GM12878 (cell line): ENCODE measurements around the gene ANO7. TPM values are rescaled to one million over a fixed set of nuclear protein-coding genes. Genes with fewer than 3 reads are reported as not detected.

ENCODE experiments used
- ATAC-seq: fragments of 200-7000 bp; cut with Tn5 transposase; 3 replicates; pipeline ENCODE4 v1.9.1; 2020; ENCODE audit warnings: mild to moderate bottlenecking, moderate library complexity
- BruUV-seq: library from RNA; stranded (reverse); fragments of 400-500 nt; replicated peaks from 2 replicates; lab custom pipeline; 2021; lab: Mats Ljungman, UMichigan
- CTCF ChIA-PET: fragments of 300-600 bp; sonication (Branson Sonifier 250); formaldehyde crosslinking; extraction: SDS; loops from one replicate; lab custom pipeline; 2021; ENCODE audit warnings: inconsistent platforms; lab: Yijun Ruan, JAX
- POLR2A ChIA-PET: fragments of 350-600 bp; formaldehyde crosslinking; extraction: SDS; loops from one replicate; lab custom pipeline; 2021; ENCODE audit warnings: inconsistent platforms; lab: Charles Lee
- RAD21 ChIA-PET: fragments of 300-600 bp; sonication (Branson Sonifier 250); formaldehyde crosslinking; loops from one replicate; lab custom pipeline; 2023; ENCODE audit warnings: antibody characterized with exemption; ENCODE audit not compliant: unreplicated experiment; lab: Charles Lee
- SMC1A ChIA-PET: fragments of 300-600 bp; sonication (Branson Sonifier 250); formaldehyde crosslinking; loops from one replicate; lab custom pipeline; 2023; ENCODE audit not compliant: unreplicated experiment, uncharacterized antibody; lab: Charles Lee
- DNase-seq: peaks from one replicate; pipeline ENCODE4 v3.0.0-alpha.2; 2011; ENCODE audit warnings: low read depth, low spot score
- FAIRE-seq: peaks from 3 replicates; lab custom pipeline; 2011; peaks lifted over from hg19 to GRCh38; lab: Jason Lieb, UNC
- H2AFZ ChIP-seq: 2 replicates; pipeline ENCODE4 v1.6.0; 2011; ENCODE audit warnings: low read depth, low read length, control low read depth; ENCODE audit not compliant: control insufficient read depth
- H3K27ac ChIP-seq: 2 replicates; pipeline ENCODE4 v1.5.1; 2011; ENCODE audit warnings: control low read depth; ENCODE audit not compliant: control insufficient read depth, insufficient read depth
- H3K27me3 ChIP-seq, 2 experiments: replicated peaks in 1 of 2; 2 replicates each; pipeline versions ENCODE4 v1.6.0 to v1.6.1; 2011; ENCODE audit warnings: low read length in 1 of 2; ENCODE audit not compliant: control insufficient read depth in 2 of 2, insufficient read depth in 2 of 2
- H3K36me3 ChIP-seq, 2 experiments: 2 replicates each; pipeline ENCODE4 v1.5.1; 2011; ENCODE audit warnings: low read length in 1 of 2; ENCODE audit not compliant: control insufficient read depth in 2 of 2, insufficient read depth in 2 of 2
- H3K4me1 ChIP-seq: 2 replicates; pipeline ENCODE4 v1.6.1; 2011; ENCODE audit warnings: mild to moderate bottlenecking, low read length, moderate library complexity, mixed read lengths; ENCODE audit not compliant: control insufficient read depth, insufficient read depth
- H3K4me2 ChIP-seq: 2 replicates; pipeline ENCODE4 v1.6.0; 2011; ENCODE audit warnings: control low read depth; ENCODE audit not compliant: control insufficient read depth, insufficient read depth
- H3K4me3 ChIP-seq: fragments of 200-600 bp; sonication (generic); 2 replicates; pipeline ENCODE4 v1.5.1; 2016
- H3K79me2 ChIP-seq: 2 replicates; pipeline ENCODE4 v1.6.0; 2011; ENCODE audit warnings: low read length; ENCODE audit not compliant: control insufficient read depth, insufficient read depth
- H3K9ac ChIP-seq: 2 replicates; pipeline ENCODE4 v1.8.0; 2011; ENCODE audit warnings: low read length, control low read depth, mixed read lengths; ENCODE audit not compliant: control insufficient read depth, insufficient read depth
- H3K9me3 ChIP-seq: replicated peaks from 3 replicates; pipeline ENCODE4 v1.5.1; 2011; ENCODE audit warnings: mild to moderate bottlenecking, low read length; ENCODE audit not compliant: control insufficient read depth, insufficient read depth
- H4K20me1 ChIP-seq: 2 replicates; pipeline ENCODE4 v1.6.0; 2011; ENCODE audit not compliant: control insufficient read depth, insufficient read depth
- EZH2 ChIP-seq: IDR thresholded peaks from 2 replicates; pipeline ENCODE4 v1.6.1; 2012; ENCODE audit warnings: low read depth, mild to moderate bottlenecking, control low read depth, inconsistent platforms, low read length, borderline replicate concordance; ENCODE audit not compliant: control insufficient read depth
- HCFC1 ChIP-seq: fragments of 150-350 bp; IDR thresholded peaks from 2 replicates; pipeline ENCODE4 v1.6.1; 2014; ENCODE audit warnings: low read length
- POU2F2 ChIP-seq: IDR thresholded peaks from 3 replicates; pipeline ENCODE4 v1.6.1; 2011; ENCODE audit warnings: low read depth, mild to moderate bottlenecking, low read length, borderline replicate concordance
- RCOR1 ChIP-seq: conservative IDR thresholded peaks from 2 replicates; pipeline ENCODE4 v1.6.1; 2012; ENCODE audit warnings: low read depth, low read length, improper control_type of control experiment
- SKIL ChIP-seq: fragments of 450-650 bp; IDR thresholded peaks from 2 replicates; pipeline ENCODE4 v1.6.1; 2017; ENCODE audit warnings: mild to moderate bottlenecking, low read depth, inconsistent platforms; ENCODE audit not compliant: poor library complexity, severe bottlenecking
- ZBED1 ChIP-seq: IDR thresholded peaks from 2 replicates; pipeline ENCODE4 v1.6.1; 2016; ENCODE audit warnings: borderline replicate concordance
- ZNF384 ChIP-seq: IDR thresholded peaks from 2 replicates; pipeline ENCODE4 v1.6.1; 2012; ENCODE audit warnings: low read depth, mild to moderate bottlenecking, low read length, improper control_type of control experiment, borderline replicate concordance
- WGBS: methylation state at CpG from one replicate; pipeline ENCODE4 v1.1.6; 2016; ENCODE audit warnings: low lambda C conversion rate; ENCODE audit not compliant: insufficient replicate concordance, insufficient coverage; ENCODE audit errors: missing lambda C conversion rate; 5-methylcytosine and 5-hydroxymethylcytosine counted together
- in situ Hi-C: fragments of 300-500 bp; cut with MboI; formaldehyde crosslinking; loops from 9 replicates; pipeline ENCODE4 v1.14.3; 2018; ENCODE audit warnings: mixed read lengths
- intact Hi-C: fragments of 100-400 bp; cut with micrococcal nuclease; formaldehyde crosslinking; loops from one replicate; pipeline ENCODE4 v1.14.2; 2022; ENCODE audit not compliant: unreplicated experiment
- polyA plus RNA-seq, 11 experiments: library from polyadenylated mRNA; depleted of rRNA in 4 of 11; unstranded in 6 of 11; stranded (reverse) in 5 of 11; fragments of >200 nt; fragmentation: Nextera tagmentation in 4 of 11; fragmentation: Illumina TruSeq in 1 of 11; extraction: Ambion mirVana in 4 of 11; extraction: Trizol in 1 of 11; gene quantifications; 1 replicate in 1 of 11; 2 replicates in 10 of 11; pipeline versions ENCODE4 v1.2.1 to v1.2.3, GENCODE V29; 2011 to 2016; ENCODE audit warnings: inconsistent platforms in 2 of 11, missing spikeins in 2 of 11, low read depth in 1 of 11
- total RNA-seq, 4 experiments: library from RNA; depleted of rRNA in 3 of 4; stranded (reverse); fragments of >200 nt in 3 of 4; fragmentation: Illumina TruSeq in 1 of 4; extraction: Trizol in 1 of 4; gene quantifications; 2 replicates each; pipeline versions ENCODE4 v1.2.1 to v1.2.3, GENCODE V29; 2013 to 2021

The ANO7 gene
- total and polyA plus RNA-seq, 10 of the 15 experiments (the other 5 are each of a cell fraction or from before 2014, with no cell fraction given), result 0.08 to 1.4 (median 0.44) TPM

- WGBS, result 54% methylated on average over 27 of the region's 27 CpGs
- Histone ChIP-seq H3K79me2 (no peaks in the 10 kb centered on the region), H3K4me3 (no peak overlapping the region), H3K4me2 (no peak overlapping the region), H3K27me3 (no peaks in the 10 kb centered on the region), H4K20me1 (no peaks in the 10 kb centered on the region), H3K4me1 (no peaks in the 10 kb centered on the region), H3K27ac (no peak overlapping the region), H2AFZ (no peak overlapping the region), H3K9ac (no peak overlapping the region), H3K36me3 (no peaks in the 10 kb centered on the region), H3K9me3 (no peaks in the 10 kb centered on the region)
- ChIA-PET SMC1A (no interaction called here), POLR2A (no interaction called here), CTCF (no interaction called here), RAD21 (no interaction called here)
- ATAC-seq (no peak), FAIRE-seq (no peak), DNase-seq (no peak)
- no TSS peak for BruUV-seq
- intact Hi-C loops, result no loop called here
- in situ Hi-C loops, result no loop called here
- TF ChIP-seq RCOR1 (no peak), ZBED1 (no peak), ZNF384 (no peak), POU2F2 (no peak), EZH2 (no peak), HCFC1 (no peak), SKIL (no peak)
Measured at GRCh38 chr2:241198381-241199279, 10.2 kb downstream of the ANO7 start.
